Sigmoid colon (tissue), 7 donors: ENCODE measurements around the gene PRICKLE3. TPM values are rescaled to one million over a fixed set of nuclear protein-coding genes. Genes with fewer than 3 reads are reported as not detected.
"Not testable (repeated sequence)": the region's sequence is repeated elsewhere in the genome, so short reads cannot be mapped to it uniquely, and the experiment has no call there.

Experiments
- DNase-seq: peaks from one replicate; pipeline ENCODE4 v3.0.0-alpha.2; 2019
- H3K27ac ChIP-seq, 4 donors: fragments of 200-600 bp; sonication (generic); one replicate each; pipeline ENCODE4 v1.5.1; 2016 to 2019; ENCODE audit warnings: mild to moderate bottlenecking in 1 of 4
- H3K27me3 ChIP-seq, 3 donors: fragments of 200-600 bp; sonication (generic); one replicate each; pipeline ENCODE4 v1.5.1; 2019; ENCODE audit warnings: mild to moderate bottlenecking in 1 of 3
- H3K36me3 ChIP-seq, 4 donors: fragments of 200-600 bp; sonication (generic); one replicate each; pipeline ENCODE4 v1.5.1; 2016 to 2019
- H3K4me1 ChIP-seq, 4 donors: fragments of 200-600 bp; sonication (generic); one replicate each; pipeline ENCODE4 v1.5.1; 2017 to 2019
- H3K4me3 ChIP-seq, 4 donors: fragments of 200-600 bp; sonication (generic); one replicate each; pipeline ENCODE4 v1.5.1; 2017 to 2019; ENCODE audit warnings: mild to moderate bottlenecking in 2 of 4, moderate library complexity in 1 of 4
- H3K9me3 ChIP-seq, 4 donors: fragments of 200-600 bp in 3 of 4; sonication (generic) in 3 of 4; one replicate each; pipeline versions ENCODE4 v1.5.1 to v1.6.1; 2013 to 2019
- CTCF ChIP-seq, 4 experiments: fragments of 450-650 bp in 3 of 4; fragments of 200-600 bp in 1 of 4; IDR thresholded peaks; one replicate each; pipeline ENCODE4 v1.5.1; 2016 to 2019; ENCODE audit warnings: antibody characterized with exemption in 4 of 4, mild to moderate bottlenecking in 3 of 4, moderate library complexity in 2 of 4
- EP300 ChIP-seq, 4 donors: sonication (generic); formaldehyde crosslinking; IDR thresholded peaks; one replicate each; pipeline ENCODE4 v1.6.1; 2017; ENCODE audit warnings: antibody characterized with exemption in 4 of 4
- POLR2A ChIP-seq, 2 donors: fragments of 450-650 bp; IDR thresholded peaks; one replicate each; pipeline ENCODE4 v1.6.1; 2016; ENCODE audit warnings: antibody characterized with exemption in 2 of 2, mild to moderate bottlenecking in 2 of 2, moderate library complexity in 2 of 2
- POLR2AphosphoS5 ChIP-seq, 4 donors: sonication (generic); formaldehyde crosslinking; IDR thresholded peaks; one replicate each; pipeline ENCODE4 v1.6.1; 2017; ENCODE audit warnings: antibody characterized with exemption in 4 of 4
- WGBS, 2 donors: extraction: QIAGEN DNeasy Blood & Tissue Kit; methylation state at CpG; one replicate each; pipeline ENCODE4 v1.1.7; 2013; 5-methylcytosine and 5-hydroxymethylcytosine counted together
- intact Hi-C: fragments of 100-400 bp; cut with DNase I; formaldehyde crosslinking; loops from one replicate; pipeline ENCODE4 v1.15.1; 2023
- polyA plus RNA-seq, 3 donors: library from polyadenylated mRNA; stranded (reverse); fragments of 200-250 nt; gene quantifications; one replicate each; pipeline ENCODE4 v1.2.3, GENCODE V29; 2013
- total RNA-seq, 4 donors: library from RNA; depleted of rRNA; stranded (reverse); fragments of >200 nt; gene quantifications; one replicate each; pipeline ENCODE4 v1.1.0, GENCODE V29; 2016
- donor health status: healthy with polysubstance abuse.
- donor health status: Bipolar disorder and iron deficiency.
- donor health status: healthy.

PRICKLE3 gene
- total and polyA plus RNA-seq, 7 donors: 4.8 to 13.0 (median 8.9) TPM

GRCh38 chrX:49142264-49142663, 43.9 kb downstream of the PRICKLE3 start:
- H3K4me1 ChIP-seq, H3K27me3 ChIP-seq, H3K36me3 ChIP-seq, H3K27ac ChIP-seq, H3K9me3 ChIP-seq, H3K4me3 ChIP-seq, DNase-seq, intact Hi-C loops: not testable (repeated sequence)
- peak in 3 of 4 experiments; percentile 24 to 46 (median 25) for TF ChIP-seq CTCF (IDR thresholded peaks at IDR 0.05)
- 64 to 79% methylated on average over 9 of the region's 9 CpGs for WGBS, 2 donors

GRCh38 chrX:49139713-49140112, 46.5 kb downstream of the PRICKLE3 start:
- Histone ChIP-seq H3K27me3 (no peaks in the 10 kb centered on the region), H3K4me3 (no peak overlapping the region), H3K4me1 (no peaks in the 10 kb centered on the region), H3K27ac (no peak overlapping the region), H3K9me3 (no peaks in the 10 kb centered on the region), H3K36me3 (no peaks in the 10 kb centered on the region)
- intact Hi-C loops: no loop called here
- TF ChIP-seq CTCF (IDR thresholded peaks at IDR 0.05): no peak
- no peak for DNase-seq
- WGBS, 2 donors: 76 to 83% methylated on average over 4 of the region's 4 CpGs

GRCh38 chrX:49137492-49137891, 48.7 kb downstream of the PRICKLE3 start:
- no peaks in the 10 kb centered on the region for H3K9me3 ChIP-seq
- H3K27ac ChIP-seq: no peak overlapping the region
- WGBS, 2 donors: 92 to 94% methylated on average over 1 of the region's 1 CpG
- intact Hi-C loops: no loop called here
- no peak for DNase-seq
- no peaks in the 10 kb centered on the region for H3K4me1 ChIP-seq
- no peaks in the 10 kb centered on the region for H3K36me3 ChIP-seq
- no peak for TF ChIP-seq CTCF (IDR thresholded peaks at IDR 0.05)
- H3K4me3 ChIP-seq: no peak overlapping the region
- no peaks in the 10 kb centered on the region for H3K27me3 ChIP-seq

GRCh38 chrX:49133759-49134158, 52.4 kb downstream of the PRICKLE3 start:
- Histone ChIP-seq H3K9me3 (no peaks in the 10 kb centered on the region), H3K27me3 (no peaks in the 10 kb centered on the region), H3K27ac (no peak overlapping the region), H3K36me3 (no peaks in the 10 kb centered on the region), H3K4me3 (no peak overlapping the region), H3K4me1 (no peaks in the 10 kb centered on the region)
- intact Hi-C loops: no loop called here
- 93 to 97% methylated on average over 1 of the region's 1 CpG for WGBS, 2 donors
- no peak for TF ChIP-seq POLR2A (IDR thresholded peaks at IDR 0.05)
- TF ChIP-seq CTCF (IDR thresholded peaks at IDR 0.05): no peak
- no peak for TF ChIP-seq EP300 (IDR thresholded peaks at IDR 0.05)
- no peak for TF ChIP-seq POLR2AphosphoS5 (IDR thresholded peaks at IDR 0.05)
- DNase-seq: no peak

- DNase-seq, H3K36me3 ChIP-seq, H3K4me3 ChIP-seq, intact Hi-C loops, H3K4me1 ChIP-seq, H3K27me3 ChIP-seq, H3K9me3 ChIP-seq, H3K27ac ChIP-seq: not testable (repeated sequence)
- 91 to 92% methylated on average over 7 of the region's 7 CpGs for WGBS, 2 donors
These were observed 53.9 kb downstream of the PRICKLE3 start for GRCh38 chrX:49132275-49132674.
